Measurements from ENCODE around the gene KANSL1. TPM values are rescaled to one million over a fixed set of nuclear protein-coding genes. Genes with fewer than 3 reads are reported as not detected.
"Not testable (repeated sequence)": the region's sequence is repeated elsewhere in the genome, so short reads cannot be mapped to it uniquely, and the experiment has no call there.

Gene KANSL1
- polyA plus RNA-seq, 1 donor from 2014 or later, result 65.0 TPM

GRCh38 chr17:46181940-46182339, 11.3 kb downstream of the KANSL1 start:
- H4K20me1 ChIP-seq (ENCODE audit: insufficient read depth), result peaks cover 82% of the 10 kb centered on the region
- TF ChIP-seq POLR2AphosphoS5 (IDR thresholded peaks at IDR 0.05) (no peak), SMC3 (conservative IDR thresholded peaks at IDR 0.05; ENCODE audit: poor library complexity) (no peak), RAD21 (conservative IDR thresholded peaks at IDR 0.05) (no peak), EZH2 (IDR thresholded peaks at IDR 0.05; ENCODE audit: borderline replicate concordance, insufficient read depth, low read length, poor library complexity, severe bottlenecking) (no peak), MXI1 (conservative IDR thresholded peaks at IDR 0.05; ENCODE audit: poor library complexity, severe bottlenecking) (no peak), TAF1 (IDR thresholded peaks at IDR 0.05; ENCODE audit: low read depth) (no peak), EP300 (conservative IDR thresholded peaks at IDR 0.05; ENCODE audit: poor library complexity, severe bottlenecking) (no peak)
- TF ChIP-seq, protein P1, sequence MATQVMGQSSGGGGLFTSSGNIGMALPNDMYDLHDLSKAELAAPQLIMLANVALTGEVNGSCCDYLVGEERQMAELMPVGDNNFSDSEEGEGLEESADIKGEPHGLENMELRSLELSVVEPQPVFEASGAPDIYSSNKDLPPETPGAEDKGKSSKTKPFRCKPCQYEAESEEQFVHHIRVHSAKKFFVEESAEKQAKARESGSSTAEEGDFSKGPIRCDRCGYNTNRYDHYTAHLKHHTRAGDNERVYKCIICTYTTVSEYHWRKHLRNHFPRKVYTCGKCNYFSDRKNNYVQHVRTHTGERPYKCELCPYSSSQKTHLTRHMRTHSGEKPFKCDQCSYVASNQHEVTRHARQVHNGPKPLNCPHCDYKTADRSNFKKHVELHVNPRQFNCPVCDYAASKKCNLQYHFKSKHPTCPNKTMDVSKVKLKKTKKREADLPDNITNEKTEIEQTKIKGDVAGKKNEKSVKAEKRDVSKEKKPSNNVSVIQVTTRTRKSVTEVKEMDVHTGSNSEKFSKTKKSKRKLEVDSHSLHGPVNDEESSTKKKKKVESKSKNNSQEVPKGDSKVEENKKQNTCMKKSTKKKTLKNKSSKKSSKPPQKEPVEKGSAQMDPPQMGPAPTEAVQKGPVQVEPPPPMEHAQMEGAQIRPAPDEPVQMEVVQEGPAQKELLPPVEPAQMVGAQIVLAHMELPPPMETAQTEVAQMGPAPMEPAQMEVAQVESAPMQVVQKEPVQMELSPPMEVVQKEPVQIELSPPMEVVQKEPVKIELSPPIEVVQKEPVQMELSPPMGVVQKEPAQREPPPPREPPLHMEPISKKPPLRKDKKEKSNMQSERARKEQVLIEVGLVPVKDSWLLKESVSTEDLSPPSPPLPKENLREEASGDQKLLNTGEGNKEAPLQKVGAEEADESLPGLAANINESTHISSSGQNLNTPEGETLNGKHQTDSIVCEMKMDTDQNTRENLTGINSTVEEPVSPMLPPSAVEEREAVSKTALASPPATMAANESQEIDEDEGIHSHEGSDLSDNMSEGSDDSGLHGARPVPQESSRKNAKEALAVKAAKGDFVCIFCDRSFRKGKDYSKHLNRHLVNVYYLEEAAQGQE (IDR thresholded peaks at IDR 0.05; ENCODE audit: borderline replicate concordance), result no peak
- TF ChIP-seq, protein P2, sequence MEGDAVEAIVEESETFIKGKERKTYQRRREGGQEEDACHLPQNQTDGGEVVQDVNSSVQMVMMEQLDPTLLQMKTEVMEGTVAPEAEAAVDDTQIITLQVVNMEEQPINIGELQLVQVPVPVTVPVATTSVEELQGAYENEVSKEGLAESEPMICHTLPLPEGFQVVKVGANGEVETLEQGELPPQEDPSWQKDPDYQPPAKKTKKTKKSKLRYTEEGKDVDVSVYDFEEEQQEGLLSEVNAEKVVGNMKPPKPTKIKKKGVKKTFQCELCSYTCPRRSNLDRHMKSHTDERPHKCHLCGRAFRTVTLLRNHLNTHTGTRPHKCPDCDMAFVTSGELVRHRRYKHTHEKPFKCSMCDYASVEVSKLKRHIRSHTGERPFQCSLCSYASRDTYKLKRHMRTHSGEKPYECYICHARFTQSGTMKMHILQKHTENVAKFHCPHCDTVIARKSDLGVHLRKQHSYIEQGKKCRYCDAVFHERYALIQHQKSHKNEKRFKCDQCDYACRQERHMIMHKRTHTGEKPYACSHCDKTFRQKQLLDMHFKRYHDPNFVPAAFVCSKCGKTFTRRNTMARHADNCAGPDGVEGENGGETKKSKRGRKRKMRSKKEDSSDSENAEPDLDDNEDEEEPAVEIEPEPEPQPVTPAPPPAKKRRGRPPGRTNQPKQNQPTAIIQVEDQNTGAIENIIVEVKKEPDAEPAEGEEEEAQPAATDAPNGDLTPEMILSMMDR (IDR thresholded peaks at IDR 0.05; ENCODE audit: poor library complexity, severe bottlenecking), result no peak
- H3K9me2 ChIP-seq (ENCODE audit: insufficient read depth, low read length), result no peaks in the 10 kb centered on the region
- no peak overlapping the region for H3K4me3 ChIP-seq (ENCODE audit: low read length)
- H3K9me3 ChIP-seq (ENCODE audit: low read length), result no peaks in the 10 kb centered on the region
- H3K36me3 ChIP-seq (ENCODE audit: insufficient read depth, low read length), result no peaks in the 10 kb centered on the region
- peaks cover 98% of the 10 kb centered on the region for H3K79me2 ChIP-seq (replicated peaks; ENCODE audit: insufficient read depth, low read length)
- H3K9ac ChIP-seq (ENCODE audit: low read length), result no peak overlapping the region
- no peaks in the 10 kb centered on the region for H3K27me3 ChIP-seq (ENCODE audit: insufficient read depth, low read depth, low read length)
- no peak overlapping the region for H3K4me2 ChIP-seq (ENCODE audit: low read length)
- no peak overlapping the region for H2AFZ ChIP-seq (ENCODE audit: low read depth, low read length)
- no peak overlapping the region for H3K27ac ChIP-seq (ENCODE audit: low read length)
- H3F3A ChIP-seq (ENCODE audit: insufficient read depth, low read length, poor library complexity, severe bottlenecking), result no peaks in the 10 kb centered on the region

DNA sequence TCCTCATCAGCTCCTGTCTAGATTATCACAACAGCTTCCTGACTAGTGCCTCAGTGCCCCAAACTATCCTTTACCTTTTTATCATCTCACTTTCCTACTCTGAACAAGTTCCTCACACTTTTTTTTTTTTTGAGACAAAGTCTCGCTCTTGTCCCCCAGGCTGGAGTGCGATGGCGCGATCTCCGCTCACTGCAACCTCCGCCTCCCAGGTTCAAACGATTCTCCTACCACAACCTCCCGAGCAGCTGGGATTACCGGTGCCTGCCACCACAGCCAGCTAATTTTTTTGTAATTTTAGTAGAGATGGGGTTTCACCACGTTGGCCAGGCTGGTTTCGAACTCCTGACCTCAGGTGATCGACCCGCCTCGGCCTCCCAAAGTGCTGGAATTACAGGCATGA, 11.9 kb downstream of the KANSL1 start:
- peaks cover 81% of the 10 kb centered on the region for H4K20me1 ChIP-seq (ENCODE audit: insufficient read depth)
- not testable (repeated sequence) for H2AFZ ChIP-seq (ENCODE audit: low read depth, low read length); H3K27ac ChIP-seq (ENCODE audit: low read length); H3K36me3 ChIP-seq (ENCODE audit: insufficient read depth, low read length); H3K9me3 ChIP-seq (ENCODE audit: low read length); H3K9me2 ChIP-seq (ENCODE audit: insufficient read depth, low read length); H3K9ac ChIP-seq (ENCODE audit: low read length); H3F3A ChIP-seq (ENCODE audit: insufficient read depth, low read length, poor library complexity, severe bottlenecking); H3K4me3 ChIP-seq (ENCODE audit: low read length); H3K4me2 ChIP-seq (ENCODE audit: low read length); H3K27me3 ChIP-seq (ENCODE audit: insufficient read depth, low read depth, low read length)
- peaks cover 98% of the 10 kb centered on the region for H3K79me2 ChIP-seq (replicated peaks; ENCODE audit: insufficient read depth, low read length)

- H3F3A ChIP-seq (ENCODE audit: insufficient read depth, low read length, poor library complexity, severe bottlenecking), result no peaks in the 10 kb centered on the region
- no peaks in the 10 kb centered on the region for H3K9me3 ChIP-seq (ENCODE audit: low read length)
- no peak overlapping the region for H3K27ac ChIP-seq (ENCODE audit: low read length)
- no peak overlapping the region for H3K4me2 ChIP-seq (ENCODE audit: low read length)
- H3K9me2 ChIP-seq (ENCODE audit: insufficient read depth, low read length), result no peaks in the 10 kb centered on the region
- TF ChIP-seq EP300 (conservative IDR thresholded peaks at IDR 0.05; ENCODE audit: poor library complexity, severe bottlenecking) (no peak), EZH2 (IDR thresholded peaks at IDR 0.05; ENCODE audit: borderline replicate concordance, insufficient read depth, low read length, poor library complexity, severe bottlenecking) (no peak), MXI1 (conservative IDR thresholded peaks at IDR 0.05; ENCODE audit: poor library complexity, severe bottlenecking) (no peak), POLR2AphosphoS5 (IDR thresholded peaks at IDR 0.05) (no peak), SMC3 (conservative IDR thresholded peaks at IDR 0.05; ENCODE audit: poor library complexity) (no peak)
- TF ChIP-seq, protein P1 (IDR thresholded peaks at IDR 0.05; ENCODE audit: borderline replicate concordance), result no peak
- TF ChIP-seq, protein P2 (IDR thresholded peaks at IDR 0.05; ENCODE audit: poor library complexity, severe bottlenecking), result no peak
- H3K36me3 ChIP-seq (ENCODE audit: insufficient read depth, low read length), result no peaks in the 10 kb centered on the region
- no peak overlapping the region for H3K4me3 ChIP-seq (ENCODE audit: low read length)
- H4K20me1 ChIP-seq (ENCODE audit: insufficient read depth), result peaks cover 82% of the 10 kb centered on the region
- no peaks in the 10 kb centered on the region for H3K27me3 ChIP-seq (ENCODE audit: insufficient read depth, low read depth, low read length)
- no peak overlapping the region for H3K9ac ChIP-seq (ENCODE audit: low read length)
- H2AFZ ChIP-seq (ENCODE audit: low read depth, low read length), result no peak overlapping the region
- peaks cover 98% of the 10 kb centered on the region for H3K79me2 ChIP-seq (replicated peaks; ENCODE audit: insufficient read depth, low read length)
Observed at GRCh38 chr17:46180892-46181274, 12.3 kb downstream of the KANSL1 start.
